ENCODE measurements around the gene NOP53. TPM values are rescaled to one million over a fixed set of nuclear protein-coding genes. Genes with fewer than 3 reads are reported as not detected.

The NOP53 gene
- total RNA-seq, 3 donors from 2014 or later (not counting 1 experiment from before 2014, with no cell fraction given) = 416 to 445 (median 428) TPM

GRCh38 chr19:47755065-47755761 lies 9.9 kb downstream of the NOP53 start:
- peaks cover 0 to 5% of the 10 kb centered on the region in 2 donors for H3K4me1 Mint-ChIP-seq
- H3K4me3 ChIP-seq (ENCODE audit: low read length) = no peak overlapping the region
- no peak overlapping the region for H3K27ac ChIP-seq (ENCODE audit: low read length)
- no peak overlapping the region for H3K27ac Mint-ChIP-seq
- H3K9me3 ChIP-seq (ENCODE audit: control insufficient read depth, insufficient read depth, low read length) = no peaks in the 10 kb centered on the region
- H3K4me1 ChIP-seq (ENCODE audit: control insufficient read depth, insufficient read depth, low read length) = no peaks in the 10 kb centered on the region
- no peaks in the 10 kb centered on the region for H3K27me3 ChIP-seq (ENCODE audit: control insufficient read depth, insufficient read depth, low read length)
- no peaks in the 10 kb centered on the region for H3K27me3 Mint-ChIP-seq (ENCODE audit: low read depth in 2 of 2)
- no peak for DNase-seq
- 94% methylated on average over 35 of the region's 36 CpGs for WGBS (ENCODE audit: insufficient coverage)
- peaks cover 11% of the 10 kb centered on the region for H3K36me3 Mint-ChIP-seq
- ATAC-seq = peak in 1 of 3 donors; percentile 10
- intact Hi-C loops (cut with micrococcal nuclease) = no loop called here
- peaks cover 70% of the 10 kb centered on the region for H3K36me3 ChIP-seq (ENCODE audit: control insufficient read depth, insufficient read depth, low read length)
- peaks cover 2 to 3% of the 10 kb centered on the region in 2 donors for H3K9me3 Mint-ChIP-seq
- TF ChIP-seq CTCF (IDR thresholded peaks at IDR 0.05) = no peak
- no peak overlapping the region for H3K4me3 Mint-ChIP-seq

GRCh38 chr19:47755762-47756626 lies 10.6 kb downstream of the NOP53 start:
- Mint-ChIP-seq H3K4me1 (no peaks in the 10 kb centered on the region), H3K36me3 (peaks cover 11% of the 10 kb centered on the region), H3K27me3 (ENCODE audit: low read depth in 2 of 2) (no peaks in the 10 kb centered on the region), H3K4me3 (no peak overlapping the region), H3K9me3 (peaks cover 2 to 3% of the 10 kb centered on the region in 2 donors), H3K27ac (peak overlapping the region in 1 of 2 donors; percentile 78)
- H3K9me3 ChIP-seq (ENCODE audit: control insufficient read depth, insufficient read depth, low read length) = no peaks in the 10 kb centered on the region
- H3K36me3 ChIP-seq (ENCODE audit: control insufficient read depth, insufficient read depth, low read length) = peaks cover 62% of the 10 kb centered on the region
- WGBS (ENCODE audit: insufficient coverage) = 96% methylated on average over 28 of the region's 28 CpGs
- peak in 1 of 3 donors; percentile 6 for ATAC-seq
- no peaks in the 10 kb centered on the region for H3K27me3 ChIP-seq (ENCODE audit: control insufficient read depth, insufficient read depth, low read length)
- TF ChIP-seq CTCF (IDR thresholded peaks at IDR 0.05) = no peak
- peak in 1 of 2 donors; percentile 9 for DNase-seq
- no peak overlapping the region for H3K4me3 ChIP-seq (ENCODE audit: low read length)
- no peak overlapping the region for H3K27ac ChIP-seq (ENCODE audit: low read length)
- intact Hi-C loops (cut with micrococcal nuclease) = no loop called here
- no peaks in the 10 kb centered on the region for H3K4me1 ChIP-seq (ENCODE audit: control insufficient read depth, insufficient read depth, low read length)

GRCh38 chr19:47756627-47756929 lies 11.2 kb downstream of the NOP53 start:
- Histone ChIP-seq H3K4me3 (ENCODE audit: low read length) (no peak overlapping the region), H3K4me1 (ENCODE audit: control insufficient read depth, insufficient read depth, low read length) (no peaks in the 10 kb centered on the region), H3K27me3 (ENCODE audit: control insufficient read depth, insufficient read depth, low read length) (no peaks in the 10 kb centered on the region), H3K36me3 (ENCODE audit: control insufficient read depth, insufficient read depth, low read length) (peaks cover 57% of the 10 kb centered on the region), H3K9me3 (ENCODE audit: control insufficient read depth, insufficient read depth, low read length) (no peaks in the 10 kb centered on the region), H3K27ac (ENCODE audit: low read length) (no peak overlapping the region)
- H3K36me3 Mint-ChIP-seq = peaks cover 11% of the 10 kb centered on the region
- WGBS (ENCODE audit: insufficient coverage) = 98% methylated on average over 12 of the region's 12 CpGs
- H3K27me3 Mint-ChIP-seq (ENCODE audit: low read depth in 2 of 2) = no peaks in the 10 kb centered on the region
- ATAC-seq = no peak
- intact Hi-C loops (cut with micrococcal nuclease) = no loop called here
- H3K4me3 Mint-ChIP-seq = no peak overlapping the region
- no peaks in the 10 kb centered on the region for H3K4me1 Mint-ChIP-seq
- DNase-seq = no peak
- H3K9me3 Mint-ChIP-seq = peaks cover 2 to 3% of the 10 kb centered on the region in 2 donors
- peak overlapping the region in 1 of 2 donors; percentile 78 for H3K27ac Mint-ChIP-seq
- no peak for TF ChIP-seq CTCF (IDR thresholded peaks at IDR 0.05)
